Esophagus mucosa (tissue), 1 donor: Measurements from ENCODE around the gene MPV17L2. TPM values are rescaled to one million over a fixed set of nuclear protein-coding genes. Genes with fewer than 3 reads are reported as not detected.

ENCODE experiments used
- ATAC-seq: fragments of 200-7000 bp; cut with Tn5 transposase; one replicate; pipeline ENCODE4 v1.9.1; 2020
- total RNA-seq: library from RNA; stranded (reverse); gene quantifications from one replicate; pipeline ENCODE4 v1.2.4, GENCODE V29; 2023
- donor health status: DM: yes; HTN: yes; CAD: no.

The MPV17L2 gene
- total RNA-seq, 1 donor from 2014 or later, result 6.8 TPM

DNA sequence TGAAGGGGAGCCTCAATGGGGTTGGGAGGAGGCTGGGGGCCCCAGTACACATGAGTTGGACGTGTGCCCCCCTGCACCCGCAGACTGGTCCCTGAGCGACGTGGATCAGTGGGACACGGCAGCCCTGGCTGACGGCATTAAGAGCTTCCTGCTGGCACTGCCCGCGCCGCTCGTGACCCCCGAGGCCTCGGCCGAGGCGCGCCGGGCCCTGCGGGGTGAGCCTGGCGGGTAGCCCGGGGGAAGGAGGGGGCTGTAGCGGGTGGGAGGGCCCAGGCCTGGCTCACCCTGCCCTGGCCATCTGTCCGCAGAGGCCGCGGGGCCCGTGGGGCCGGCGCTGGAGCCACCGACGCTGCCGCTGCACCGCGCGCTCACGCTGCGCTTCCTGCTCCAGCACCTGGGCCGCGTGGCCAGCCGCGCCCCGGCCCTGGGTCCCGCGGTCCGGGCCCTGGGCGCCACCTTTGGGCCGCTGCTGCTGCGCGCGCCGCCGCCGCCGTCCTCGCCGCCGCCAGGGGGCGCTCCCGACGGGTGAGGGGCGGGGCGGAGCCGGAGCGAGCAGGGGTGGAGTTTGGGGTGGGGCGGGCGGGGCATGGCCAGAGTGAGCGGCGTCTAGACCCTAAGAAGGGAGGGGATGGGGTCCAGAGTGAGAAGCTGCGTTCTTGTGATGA, 31.9 kb upstream of the MPV17L2 start:
- peak; percentile 73 for ATAC-seq

DNA sequence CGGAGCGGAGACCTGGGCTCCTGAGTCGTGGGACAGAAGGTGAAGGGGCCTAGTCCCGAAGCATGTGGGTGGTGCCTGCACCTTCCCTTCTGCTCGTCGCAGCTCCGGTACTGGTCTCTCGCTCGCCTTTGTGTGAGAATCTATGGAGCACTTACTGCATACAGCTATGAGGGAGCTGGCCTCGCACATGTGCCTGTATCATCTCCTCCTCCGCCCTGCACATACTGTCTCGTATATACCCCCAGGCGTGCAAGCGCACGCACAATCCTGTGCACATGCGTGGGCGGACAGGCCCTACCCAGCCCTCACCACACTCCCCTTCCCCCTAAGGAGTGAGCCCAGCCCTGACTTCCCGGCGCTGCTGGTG, 31.4 kb upstream of the MPV17L2 start:
- peak; percentile 12 for ATAC-seq

DNA sequence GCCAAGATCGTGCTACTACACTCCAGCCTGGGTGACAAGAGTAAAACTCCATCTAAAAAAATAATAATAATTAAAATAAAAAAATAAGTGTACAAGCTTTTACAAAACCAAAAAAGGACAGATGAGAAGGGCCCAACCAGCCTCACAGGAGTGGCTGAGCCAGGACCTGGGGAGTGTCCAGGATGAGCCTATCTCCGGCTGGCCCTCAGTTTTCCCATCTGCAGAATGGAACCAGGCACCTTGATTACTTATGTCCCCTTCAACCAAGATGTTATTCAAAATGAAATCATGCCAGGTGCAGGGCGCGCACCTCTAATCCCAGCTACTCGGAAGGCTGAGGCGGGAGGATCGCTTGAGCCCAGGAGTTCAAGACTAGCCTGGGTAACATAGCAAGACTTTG, 28.9 kb upstream of the MPV17L2 start:
- no peak for ATAC-seq

DNA sequence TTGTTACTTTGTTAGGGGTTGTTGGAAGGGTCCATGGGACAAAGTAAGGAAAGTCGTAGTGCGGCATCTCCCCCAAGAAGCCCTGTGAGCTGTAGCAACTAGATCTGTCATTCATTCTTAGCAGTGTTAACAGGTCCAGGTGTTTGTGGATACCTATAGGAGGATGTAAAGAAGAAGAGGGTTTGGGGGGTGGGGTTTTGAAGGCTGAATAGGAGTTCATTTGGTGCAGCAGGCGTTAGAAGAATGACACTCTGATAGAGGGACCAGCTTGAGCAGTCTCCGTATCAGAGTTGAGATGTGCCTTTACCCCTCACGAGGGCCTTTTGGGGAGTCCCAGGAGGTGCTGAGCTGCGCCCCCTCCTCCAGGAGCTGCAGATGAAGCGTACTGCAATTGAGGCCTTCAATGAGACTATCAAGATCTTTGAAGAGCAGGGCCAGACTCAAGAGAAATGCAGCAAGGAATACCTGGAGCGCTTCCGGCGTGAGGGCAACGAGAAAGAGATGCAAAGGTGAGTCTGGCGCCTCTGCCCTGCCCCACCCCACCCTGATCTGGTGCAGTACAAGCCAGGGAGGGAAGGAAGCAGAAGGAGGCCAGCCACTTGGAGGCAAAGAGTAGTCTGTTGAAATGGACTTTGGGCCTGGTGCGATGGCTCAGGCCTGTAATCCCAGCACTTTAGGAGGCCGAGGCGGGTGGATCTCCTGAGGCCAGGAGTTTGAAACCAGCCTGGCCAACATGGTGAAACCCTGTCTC, 27.0 kb upstream of the MPV17L2 start:
- ATAC-seq, result no peak

DNA sequence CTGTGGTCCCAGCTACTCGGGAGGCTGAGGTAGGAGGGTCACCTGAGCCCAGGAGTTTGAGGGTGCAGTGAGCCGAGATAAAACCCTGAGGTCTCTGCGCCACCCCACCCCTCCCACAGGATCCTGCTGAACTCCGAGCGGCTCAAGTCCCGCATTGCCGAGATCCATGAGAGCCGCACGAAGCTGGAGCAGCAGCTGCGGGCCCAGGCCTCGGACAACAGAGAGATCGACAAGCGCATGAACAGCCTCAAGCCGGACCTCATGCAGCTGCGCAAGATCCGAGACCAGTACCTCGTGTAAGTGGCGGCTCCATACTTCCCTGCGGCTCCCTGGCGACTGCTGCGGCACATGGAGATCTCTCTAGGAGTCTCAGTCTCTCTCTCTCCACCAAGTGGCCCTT, 26.0 kb upstream of the MPV17L2 start:
- no peak for ATAC-seq

DNA sequence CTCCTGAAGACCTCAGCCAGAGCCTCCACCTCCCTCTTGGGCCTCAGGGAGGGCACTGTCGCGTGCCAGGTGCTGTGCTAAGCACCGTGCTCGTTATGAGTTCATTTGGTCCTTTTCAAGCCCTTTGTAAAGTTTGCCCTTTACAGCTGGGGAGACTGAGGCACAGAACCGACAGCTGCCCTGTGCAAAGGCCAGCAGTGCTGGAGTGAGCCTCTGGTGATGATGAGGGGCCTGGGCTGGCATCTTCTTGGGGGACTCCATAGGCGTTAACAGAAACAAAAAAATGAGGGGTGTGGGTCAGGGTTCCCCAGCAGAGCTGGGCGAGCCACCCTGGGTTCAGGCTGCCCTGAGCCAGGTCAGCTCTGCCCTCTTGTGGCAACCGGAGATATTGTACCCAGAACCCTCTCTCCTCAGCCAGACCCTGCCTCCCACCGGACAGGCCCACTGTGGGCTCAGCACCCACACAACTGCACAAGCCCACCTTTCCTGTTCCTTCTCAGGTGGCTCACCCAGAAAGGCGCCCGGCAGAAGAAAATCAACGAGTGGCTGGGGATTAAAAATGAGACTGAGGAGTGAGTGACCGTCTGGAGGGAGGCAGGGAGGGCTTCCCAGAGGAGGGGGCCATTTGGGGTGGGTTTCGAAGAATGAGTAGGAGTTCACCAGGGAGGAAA, 24.9 kb upstream of the MPV17L2 start:
- ATAC-seq, result peak; percentile 60

DNA sequence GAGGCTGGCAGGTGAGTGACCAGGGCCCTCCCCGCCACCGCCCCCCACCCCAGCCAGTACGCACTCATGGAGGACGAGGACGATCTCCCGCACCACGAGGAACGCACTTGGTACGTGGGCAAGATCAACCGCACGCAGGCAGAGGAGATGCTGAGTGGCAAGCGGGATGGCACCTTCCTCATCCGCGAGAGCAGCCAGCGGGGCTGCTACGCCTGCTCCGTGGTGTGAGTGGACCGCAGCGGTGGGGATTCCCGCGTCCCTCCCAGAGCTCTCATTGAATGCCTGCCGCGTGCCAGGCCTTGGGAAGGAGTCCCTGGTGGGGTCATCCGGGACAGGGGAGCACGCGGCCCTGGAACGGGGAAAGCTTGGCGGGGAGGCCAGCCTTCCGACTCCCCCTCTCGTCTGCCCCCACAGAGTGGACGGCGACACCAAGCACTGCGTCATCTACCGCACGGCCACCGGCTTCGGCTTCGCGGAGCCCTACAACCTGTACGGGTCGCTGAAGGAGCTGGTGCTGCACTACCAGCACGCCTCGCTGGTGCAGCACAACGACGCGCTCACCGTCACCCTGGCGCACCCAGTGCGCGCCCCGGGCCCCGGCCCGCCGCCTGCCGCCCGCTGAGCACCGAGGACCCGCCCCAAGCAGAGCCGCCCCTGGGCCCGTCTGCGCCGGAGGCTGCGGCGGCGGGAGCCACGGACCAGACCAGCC, 24.2 kb upstream of the MPV17L2 start:
- peak; percentile 7 for ATAC-seq

DNA sequence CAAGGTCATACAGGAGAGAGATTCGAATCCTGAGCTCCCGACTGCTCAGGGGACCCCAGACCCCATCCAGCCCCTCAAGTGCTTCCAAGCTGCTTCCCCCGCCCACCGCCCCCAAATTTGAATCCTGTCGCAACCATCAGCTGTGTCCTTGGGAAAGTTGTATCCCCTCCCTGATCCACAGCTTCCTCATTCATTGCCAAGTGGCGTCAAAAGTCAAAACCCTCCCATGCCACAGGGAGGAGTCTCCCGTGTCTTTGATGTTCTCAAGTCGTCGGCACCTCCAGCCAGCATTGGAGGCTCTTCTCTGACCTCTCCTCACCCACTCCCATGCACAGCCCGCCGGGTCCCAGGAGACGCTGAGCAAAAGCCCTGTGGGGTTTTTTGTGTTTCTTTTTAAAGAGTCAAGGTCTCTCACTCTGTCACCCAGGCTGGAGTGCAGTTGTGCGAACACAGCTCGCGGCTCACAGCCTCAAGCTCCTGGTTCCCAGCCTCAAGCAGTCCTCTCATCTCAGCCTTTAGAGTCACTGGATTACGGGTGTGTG, 22.2 kb upstream of the MPV17L2 start:
- no peak for ATAC-seq

DNA sequence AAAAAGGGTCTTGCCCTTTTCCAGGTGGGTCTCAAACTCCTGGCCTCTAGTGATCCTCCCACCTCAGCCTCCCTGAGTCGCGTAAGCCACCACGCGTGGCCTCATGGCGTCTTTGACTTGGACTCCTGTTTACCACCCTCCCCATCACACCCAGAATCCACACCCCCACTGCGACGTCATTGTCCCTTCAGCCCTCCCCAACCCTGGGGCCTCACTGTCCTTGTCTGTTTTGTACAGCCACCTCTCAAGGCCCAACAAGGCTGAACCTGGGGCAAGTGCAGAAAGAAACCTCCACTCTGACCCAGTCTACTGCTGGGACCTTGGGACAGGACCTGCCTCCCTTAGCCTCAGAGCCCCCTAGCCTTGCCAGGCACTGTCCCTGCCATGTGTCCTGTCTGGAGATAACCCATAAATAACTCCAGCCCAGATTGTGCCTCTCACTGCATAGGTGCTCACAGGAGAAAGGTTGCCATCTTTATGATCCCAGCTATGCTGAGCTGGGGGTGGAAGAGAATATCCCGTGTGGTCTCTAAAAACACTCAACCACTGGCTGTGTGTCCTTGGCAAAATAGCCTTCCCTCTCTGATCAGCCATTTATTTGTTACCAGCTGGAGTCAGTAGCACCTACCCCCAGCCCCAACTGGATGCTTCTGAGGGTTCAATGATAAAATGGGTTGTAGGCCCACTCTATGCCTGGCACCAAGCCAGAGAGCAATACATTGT, 21.3 kb upstream of the MPV17L2 start:
- ATAC-seq, result no peak

DNA sequence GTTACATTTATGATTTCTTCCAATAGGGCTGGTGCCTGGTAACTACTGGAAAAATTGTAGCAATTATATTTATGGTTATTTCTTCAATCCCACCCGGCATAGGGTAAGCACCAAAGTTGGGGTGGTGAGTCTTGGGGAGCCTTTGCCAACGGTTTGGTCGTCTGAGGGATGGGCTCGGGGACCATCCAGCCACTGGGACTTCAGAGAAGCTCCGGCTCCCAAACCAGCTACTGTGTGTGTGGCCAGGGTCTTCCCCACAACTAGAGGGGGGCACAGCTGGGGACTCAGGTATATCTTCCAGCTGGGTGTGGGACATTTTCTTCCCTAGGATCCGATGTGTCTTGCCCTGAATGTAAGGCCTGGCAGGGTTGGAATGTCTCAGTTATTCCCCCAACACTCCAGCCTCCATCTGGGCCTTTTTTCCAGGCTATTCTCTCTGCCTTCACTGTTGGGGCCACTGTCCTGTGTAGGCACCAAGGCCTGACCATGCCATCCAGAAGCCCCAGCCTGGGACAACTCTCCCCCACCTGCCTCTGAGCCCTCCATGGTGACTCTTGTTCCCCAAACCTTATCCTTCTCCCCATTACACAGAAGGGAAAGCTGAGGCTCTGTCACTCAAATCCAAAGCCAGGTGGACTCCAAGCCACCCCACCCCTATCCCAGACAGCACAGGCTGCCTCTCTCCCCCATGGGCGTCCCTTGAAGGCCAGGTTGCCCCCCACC, 20.5 kb upstream of the MPV17L2 start:
- no peak for ATAC-seq

DNA sequence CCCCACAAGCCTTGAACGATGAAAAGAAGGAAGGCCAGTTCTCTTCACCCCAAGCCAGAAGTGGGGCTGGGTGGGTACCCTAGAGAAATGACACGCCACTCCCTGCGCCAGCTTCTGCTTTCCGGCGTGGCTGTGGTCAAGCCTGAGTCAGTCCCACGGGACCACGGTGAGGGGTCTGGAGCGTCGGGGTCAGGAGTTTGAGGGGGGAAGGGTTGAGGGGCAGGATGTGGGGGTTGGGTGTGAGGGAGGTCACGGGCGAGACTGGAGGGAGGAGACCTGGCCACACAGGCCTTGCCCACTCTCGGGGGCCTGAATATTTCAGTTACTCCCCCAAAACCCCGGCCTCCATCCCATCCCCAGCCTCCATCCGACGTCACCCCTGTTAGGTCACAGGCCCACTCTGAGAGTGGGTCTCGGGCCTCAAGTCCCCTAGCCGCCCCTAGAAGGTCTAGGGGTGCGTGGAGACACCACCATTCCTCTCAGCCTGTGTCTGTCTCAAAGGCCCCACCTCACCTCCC, 19.9 kb upstream of the MPV17L2 start:
- peak; percentile 3 for ATAC-seq

DNA sequence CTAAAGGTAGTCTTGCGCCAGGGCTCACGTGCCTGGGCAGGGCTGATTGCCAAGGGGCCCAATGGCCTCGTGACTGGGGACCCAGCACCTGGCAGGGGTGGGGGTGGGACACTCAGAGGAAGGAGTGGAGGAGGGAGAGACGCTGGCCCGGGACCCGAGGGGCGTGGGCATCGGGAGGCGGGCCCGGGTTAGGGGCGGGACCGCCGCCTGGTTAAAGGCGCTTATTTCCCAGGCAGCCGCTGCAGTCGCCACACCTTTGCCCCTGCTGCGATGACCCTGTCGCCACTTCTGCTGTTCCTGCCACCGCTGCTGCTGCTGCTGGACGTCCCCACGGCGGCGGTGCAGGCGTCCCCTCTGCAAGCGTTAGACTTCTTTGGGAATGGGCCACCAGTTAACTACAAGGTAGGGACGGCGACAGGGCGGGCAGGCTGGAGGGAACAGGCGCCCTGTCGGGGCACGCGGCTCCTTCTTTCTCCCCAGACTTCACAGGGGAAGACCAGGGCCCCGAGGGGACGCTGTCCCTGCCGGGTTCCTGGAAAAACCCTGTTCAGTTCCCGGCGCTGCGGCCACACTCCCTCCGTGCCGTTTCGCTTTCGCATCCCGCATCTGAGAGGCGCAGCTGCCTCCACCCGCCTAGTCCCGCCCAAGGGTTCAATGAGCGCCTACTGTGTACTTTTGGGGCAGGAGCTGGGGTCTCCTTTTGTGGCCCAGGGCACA, 19.3 kb upstream of the MPV17L2 start, which contains the start of gene IFI30:
IFI30 (plus strand) TSS at position 242 of the 717 bp plus-strand sequence; CDS start at position 271, 29 bp downstream.
- peak; percentile 65 for ATAC-seq

DNA sequence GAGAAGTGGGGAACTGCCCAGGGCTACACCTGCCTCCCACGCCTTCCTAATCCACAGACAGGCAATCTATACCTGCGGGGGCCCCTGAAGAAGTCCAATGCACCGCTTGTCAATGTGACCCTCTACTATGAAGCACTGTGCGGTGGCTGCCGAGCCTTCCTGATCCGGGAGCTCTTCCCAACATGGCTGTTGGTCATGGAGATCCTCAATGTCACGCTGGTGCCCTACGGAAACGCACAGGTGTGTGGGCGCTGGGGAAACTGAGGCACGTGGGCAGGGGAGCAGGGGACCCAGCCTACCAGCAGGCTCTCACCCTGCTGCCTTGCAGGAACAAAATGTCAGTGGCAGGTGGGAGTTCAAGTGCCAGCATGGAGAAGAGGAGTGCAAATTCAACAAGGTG, 18.0 kb upstream of the MPV17L2 start:
- no peak for ATAC-seq

DNA sequence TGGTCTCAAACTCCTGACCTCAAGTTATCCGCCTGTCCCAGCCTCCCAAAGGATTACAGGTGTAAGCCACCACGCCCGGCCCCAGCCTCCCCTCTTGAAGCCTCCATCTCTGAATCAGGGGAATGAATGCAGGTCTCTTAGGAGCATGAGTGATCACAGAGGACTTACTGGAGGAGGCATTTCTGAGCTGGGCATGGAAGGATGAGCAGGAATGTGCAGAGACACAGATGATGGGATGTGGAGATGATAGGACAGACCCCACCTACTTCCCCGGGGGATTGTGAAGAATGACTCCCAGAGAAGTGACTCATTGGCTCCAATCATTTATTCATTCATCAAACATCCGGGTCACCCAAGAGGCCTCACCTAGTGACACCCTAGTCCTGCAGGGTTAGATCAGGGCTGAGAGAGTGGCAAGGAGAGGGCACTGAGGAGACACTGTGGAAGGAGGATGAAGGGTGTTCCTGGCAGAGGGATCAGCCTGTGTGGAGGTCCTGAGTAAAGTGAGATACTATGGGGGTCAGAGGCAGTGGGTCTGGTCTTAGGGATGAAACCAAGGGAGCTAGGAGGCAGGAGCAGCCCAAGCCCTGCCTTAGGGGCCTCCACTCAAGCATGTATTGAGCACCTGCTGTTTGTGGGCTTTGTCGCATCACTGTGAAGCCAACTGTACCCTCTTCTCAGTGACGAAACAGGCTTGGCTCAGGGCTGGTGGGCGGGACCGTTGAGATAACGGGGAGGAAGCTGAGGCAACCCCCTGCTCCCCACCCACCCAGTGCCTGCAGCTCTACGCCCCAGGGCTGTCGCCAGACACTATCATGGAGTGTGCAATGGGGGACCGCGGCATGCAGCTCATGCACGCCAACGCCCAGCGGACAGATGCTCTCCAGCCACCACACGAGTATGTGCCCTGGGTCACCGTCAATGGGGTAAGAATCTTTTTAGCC, 16.4 kb upstream of the MPV17L2 start:
- no peak for ATAC-seq

DNA sequence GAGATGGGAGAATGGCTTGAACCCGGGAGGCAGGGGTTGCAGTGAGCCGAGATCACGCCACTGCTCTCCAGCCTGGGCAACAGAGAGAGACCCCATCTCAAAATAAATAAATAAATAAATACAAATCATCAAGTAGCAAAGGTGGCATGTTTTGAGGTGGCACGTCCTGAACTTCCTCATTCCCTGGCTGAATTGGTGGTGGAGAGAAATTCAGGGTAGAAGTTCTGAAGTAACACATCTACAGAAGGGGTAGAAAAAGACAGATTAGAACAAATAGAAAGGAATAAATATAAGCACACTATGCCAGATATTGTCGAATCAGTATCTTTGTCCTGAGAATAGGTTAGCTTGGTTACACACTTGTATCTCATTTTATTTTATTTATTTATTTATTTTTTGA, 13.1 kb upstream of the MPV17L2 start:
- no peak for ATAC-seq

DNA sequence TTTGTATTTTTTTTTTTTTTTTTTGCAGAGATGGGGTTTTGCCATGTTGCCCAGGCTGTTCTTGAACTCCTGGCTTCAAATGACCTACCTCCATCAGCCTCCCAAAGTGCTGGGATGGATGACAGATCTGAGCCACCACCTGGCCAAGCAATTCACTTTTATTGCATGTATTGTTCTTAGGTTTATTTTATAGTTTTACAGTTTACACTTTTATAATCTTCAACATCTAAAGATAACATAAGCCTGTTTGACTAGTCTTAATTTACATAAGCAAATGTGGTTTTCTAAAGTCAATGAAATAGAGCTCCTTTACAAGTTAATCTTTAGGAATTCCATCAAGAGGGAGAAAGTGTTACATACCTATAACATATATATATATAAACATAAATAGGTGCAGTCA, 9.5 kb upstream of the MPV17L2 start:
- no peak for ATAC-seq

DNA sequence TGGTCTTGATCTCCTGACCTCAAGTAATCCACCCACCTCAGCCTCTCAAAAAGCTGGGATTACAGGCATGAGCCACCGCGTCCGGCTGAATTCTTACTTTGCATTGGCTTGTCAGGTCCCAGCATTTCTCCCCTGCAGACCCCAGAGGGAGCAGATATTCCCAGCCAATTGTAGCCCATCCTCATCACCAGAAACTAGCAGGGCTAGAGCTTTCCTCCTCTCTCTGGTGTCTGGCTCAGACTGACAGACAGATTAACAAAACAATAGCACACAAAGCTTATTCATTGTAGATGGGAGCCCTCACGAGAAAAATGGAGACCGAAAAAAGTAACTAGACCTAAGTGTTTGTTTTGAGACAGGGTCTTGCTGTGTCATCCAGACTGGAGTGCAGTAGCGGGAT, 7.5 kb upstream of the MPV17L2 start:
- no peak for ATAC-seq

DNA sequence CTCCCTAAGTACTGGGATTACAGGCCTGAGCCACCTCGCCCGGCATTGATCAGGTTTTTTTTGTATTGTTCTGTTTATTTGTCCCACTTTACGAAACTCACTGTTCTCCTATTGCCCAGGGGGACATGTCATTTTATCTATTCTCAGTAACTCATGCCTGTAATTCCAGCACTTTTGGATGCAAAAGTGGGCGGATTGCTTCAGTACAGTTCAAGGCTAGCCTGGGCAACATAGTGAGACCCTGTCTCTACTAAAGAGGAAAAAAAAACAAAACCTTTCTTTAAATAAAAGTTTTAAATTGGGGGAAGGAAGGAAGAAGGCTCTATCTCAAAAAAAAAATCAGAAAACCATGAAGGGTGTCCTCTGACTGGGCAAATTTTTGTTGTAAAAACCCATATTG, 2.7 kb upstream of the MPV17L2 start:
- no peak for ATAC-seq

DNA sequence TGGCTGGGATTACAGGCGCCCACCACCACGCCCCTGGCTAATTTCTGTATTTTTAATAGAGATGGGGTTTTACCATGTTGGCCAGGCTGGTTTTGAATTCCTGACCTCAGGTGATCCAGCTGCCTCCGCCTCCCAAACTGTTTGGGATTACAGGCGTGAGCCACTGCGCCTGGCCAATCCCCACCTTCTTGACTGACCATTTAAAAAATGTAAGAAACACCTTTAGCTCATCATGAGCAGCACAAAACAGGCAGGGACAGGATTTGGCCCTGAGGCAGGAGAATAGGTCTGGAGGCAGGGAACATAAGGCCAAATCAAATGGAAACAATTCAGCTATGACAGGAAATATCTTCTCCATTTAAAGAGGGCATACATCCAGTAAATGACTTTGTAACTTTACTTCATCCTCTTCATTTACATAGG, 1.4 kb upstream of the MPV17L2 start:
- no peak for ATAC-seq
